ENCODE results near the gene OR10G8.

The OR10G8 gene

DNA sequence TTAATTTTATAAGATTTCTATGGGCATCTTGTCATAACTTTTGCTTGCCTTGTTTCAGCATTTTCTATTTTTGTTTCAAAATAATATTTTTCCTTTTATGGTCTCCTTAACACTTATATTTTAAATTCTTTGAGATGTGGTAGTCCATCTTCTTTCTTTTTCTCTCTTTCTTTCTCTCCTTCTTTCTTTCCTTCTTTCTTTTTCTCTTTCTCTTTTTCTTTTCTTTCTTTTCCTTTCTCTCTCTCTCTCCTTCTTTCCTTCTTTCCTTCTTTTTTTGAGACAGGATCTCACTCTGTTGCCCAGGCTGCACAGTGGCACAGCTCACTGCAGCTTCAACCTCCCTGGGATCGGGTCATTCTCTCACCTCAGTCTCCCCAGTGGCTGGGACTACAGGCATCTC lies 50.7 kb downstream of the OR10G8 start:
- FAIRE-seq: no peak
- no peak for DNase-seq (ENCODE audit: low spot score)

GRCh38 chr11:124078591-124078990 lies 52.0 kb downstream of the OR10G8 start:
- FAIRE-seq (no peak), DNase-seq (ENCODE audit: low spot score) (no peak)

DNA sequence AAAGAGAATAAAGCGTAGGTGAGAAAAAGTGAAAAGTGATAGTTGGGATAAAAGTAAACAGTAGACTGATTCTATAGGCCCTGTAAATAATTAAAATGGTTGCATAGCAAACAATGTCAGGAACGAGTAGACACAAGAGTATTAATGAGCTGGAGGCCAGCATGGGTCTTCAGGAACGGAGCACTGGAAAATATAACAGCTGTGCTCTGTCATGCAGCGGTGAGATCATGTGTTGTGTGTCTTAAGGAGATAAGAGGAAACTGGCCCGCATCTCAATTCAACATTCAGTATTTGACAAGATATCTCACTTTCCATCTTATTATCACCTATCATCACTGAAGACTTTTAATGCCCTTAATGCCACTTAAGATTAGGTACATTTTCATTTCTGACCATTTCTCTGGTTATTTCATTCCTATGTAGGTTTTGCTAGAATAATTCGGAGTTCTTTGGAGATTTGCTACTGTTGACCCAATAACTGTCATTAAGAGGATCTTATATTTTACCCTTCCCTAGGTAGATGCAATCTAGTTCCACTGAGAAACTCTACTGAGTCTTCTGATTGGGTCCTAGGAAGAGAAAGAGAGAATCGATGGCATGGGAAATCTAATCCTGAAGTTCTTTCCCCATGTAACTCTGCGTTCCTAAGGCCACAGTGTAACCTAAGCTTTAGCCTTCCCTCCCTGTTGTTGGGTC lies 53.2 kb downstream of the OR10G8 start:
- FAIRE-seq: no peak
- no peak for DNase-seq (ENCODE audit: low spot score)

All from urothelium cell line (cell line).